ENCODE results near the gene SLC1A2.

The SLC1A2 gene

GRCh38 chr11:35413598-35413997 is 5.8 kb downstream of the SLC1A2 start:
- no peak for DNase-seq (ENCODE audit: low spot score)

- peak; percentile 15 for DNase-seq (ENCODE audit: low spot score)
Observed at GRCh38 chr11:35412285-35412684, 7.1 kb downstream of the SLC1A2 start.

- DNase-seq (ENCODE audit: low spot score), result no peak
Observed at GRCh38 chr11:35407041-35407440, 12.3 kb downstream of the SLC1A2 start.

GRCh38 chr11:35404388-35404775 is 15.0 kb downstream of the SLC1A2 start:
- DNase-seq (ENCODE audit: low spot score), result peak; percentile 26

- DNase-seq (ENCODE audit: low spot score), result no peak
Observed at GRCh38 chr11:35403765-35404387, 15.5 kb downstream of the SLC1A2 start.

- no peak for DNase-seq (ENCODE audit: low spot score)
Observed at GRCh38 chr11:35402751-35403660, 16.4 kb downstream of the SLC1A2 start.

GRCh38 chr11:35398881-35399280 is 20.5 kb downstream of the SLC1A2 start:
- DNase-seq (ENCODE audit: low spot score), result no peak

GRCh38 chr11:35394941-35395340 is 24.4 kb downstream of the SLC1A2 start:
- no peak for DNase-seq (ENCODE audit: low spot score)

GRCh38 chr11:35393098-35393497 is 26.3 kb downstream of the SLC1A2 start:
- DNase-seq (ENCODE audit: low spot score), result no peak

- DNase-seq (ENCODE audit: low spot score), result peak; percentile 51
Observed at GRCh38 chr11:35391922-35392688, 27.3 kb downstream of the SLC1A2 start.

DNA sequence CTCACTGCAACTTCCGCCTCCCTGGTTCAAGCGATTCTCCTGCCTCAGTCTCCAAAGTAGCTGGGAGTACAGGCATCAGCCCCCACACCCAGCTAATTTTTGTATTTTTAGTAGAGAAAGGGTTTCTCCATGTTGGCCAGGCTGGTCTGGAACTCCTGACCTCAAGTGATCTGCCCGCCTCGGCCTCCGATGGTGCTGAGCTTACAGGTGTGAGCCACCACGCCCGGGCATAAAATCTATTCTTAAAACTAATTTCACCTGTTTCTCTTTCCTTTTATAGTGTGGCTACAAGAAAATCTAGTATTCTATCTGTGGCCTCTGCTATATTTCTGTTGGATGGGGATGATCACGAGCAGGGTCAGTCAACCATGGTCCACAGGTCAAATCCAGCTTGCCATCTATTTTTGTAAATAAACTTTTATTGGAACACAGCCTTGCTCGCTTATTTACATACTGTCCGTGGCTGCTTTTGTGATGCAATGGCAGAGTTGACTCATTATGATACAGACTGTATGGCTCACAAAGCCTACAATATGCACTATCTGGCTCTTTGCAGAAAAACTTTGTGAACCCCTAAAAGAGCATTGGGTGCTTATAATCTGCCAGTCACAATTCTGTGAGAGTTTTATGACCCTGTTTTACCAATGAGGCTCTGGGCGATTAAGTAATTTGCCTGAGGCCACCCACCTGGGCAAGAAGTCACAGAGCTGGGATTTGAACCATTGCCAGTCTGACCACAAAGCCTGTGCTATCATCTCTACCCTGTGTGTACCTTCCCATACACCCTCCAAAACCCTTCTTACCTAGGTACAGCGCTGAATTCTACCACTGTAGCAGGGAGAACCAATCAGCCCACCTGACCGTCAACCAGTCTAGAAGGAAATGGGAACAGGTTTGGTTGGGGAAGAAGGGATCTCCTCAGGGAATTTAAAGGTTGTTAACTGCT is 28.3 kb downstream of the SLC1A2 start:
- DNase-seq (ENCODE audit: low spot score), result no peak

- no peak for DNase-seq (ENCODE audit: low spot score)
Observed at GRCh38 chr11:35389897-35390465, 29.4 kb downstream of the SLC1A2 start.

DNA sequence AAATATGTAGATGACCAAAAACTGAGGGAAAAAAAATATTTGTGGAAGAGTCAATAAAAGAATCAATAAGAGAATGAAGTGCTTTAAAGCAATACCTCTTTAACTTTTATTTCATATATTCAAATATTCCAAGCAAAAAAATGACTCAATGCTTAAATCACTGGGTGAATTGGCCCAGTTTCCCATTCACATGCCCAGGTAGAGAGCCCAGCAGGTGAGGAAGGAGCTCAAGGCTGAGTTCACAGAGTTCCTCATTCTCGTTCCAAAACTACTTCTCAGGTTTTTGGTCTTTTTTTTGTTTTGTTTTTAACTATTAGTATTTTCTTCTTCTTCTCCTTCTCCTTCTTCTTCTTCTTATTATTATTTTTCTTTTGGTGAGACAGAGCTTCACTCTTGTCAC is 30.2 kb downstream of the SLC1A2 start:
- DNase-seq (ENCODE audit: low spot score), result no peak

DNA sequence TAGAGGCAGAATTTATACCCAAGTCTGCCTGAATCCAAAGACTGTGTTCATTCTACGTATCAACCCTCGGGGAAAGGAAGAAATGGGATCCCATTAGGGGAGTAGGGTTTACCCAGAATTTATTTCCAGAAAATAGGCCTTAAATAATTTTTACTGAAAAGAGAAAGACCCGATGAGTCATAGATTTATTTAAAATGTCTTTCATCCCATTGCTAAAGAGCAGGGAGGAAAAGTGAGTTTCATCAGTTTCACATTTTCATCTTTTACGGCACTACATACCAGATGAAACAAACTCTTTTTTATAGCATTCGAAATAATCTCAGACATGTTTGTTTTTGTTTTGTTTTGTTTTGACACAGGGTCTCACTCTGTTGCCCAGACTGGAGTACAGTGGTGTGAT is 31.3 kb downstream of the SLC1A2 start:
- DNase-seq (ENCODE audit: low spot score), result no peak

- no peak for DNase-seq (ENCODE audit: low spot score)
Observed at GRCh38 chr11:35387111-35387982, 32.0 kb downstream of the SLC1A2 start.

GRCh38 chr11:35383953-35384352 is 35.4 kb downstream of the SLC1A2 start:
- no peak for DNase-seq (ENCODE audit: low spot score)

DNA sequence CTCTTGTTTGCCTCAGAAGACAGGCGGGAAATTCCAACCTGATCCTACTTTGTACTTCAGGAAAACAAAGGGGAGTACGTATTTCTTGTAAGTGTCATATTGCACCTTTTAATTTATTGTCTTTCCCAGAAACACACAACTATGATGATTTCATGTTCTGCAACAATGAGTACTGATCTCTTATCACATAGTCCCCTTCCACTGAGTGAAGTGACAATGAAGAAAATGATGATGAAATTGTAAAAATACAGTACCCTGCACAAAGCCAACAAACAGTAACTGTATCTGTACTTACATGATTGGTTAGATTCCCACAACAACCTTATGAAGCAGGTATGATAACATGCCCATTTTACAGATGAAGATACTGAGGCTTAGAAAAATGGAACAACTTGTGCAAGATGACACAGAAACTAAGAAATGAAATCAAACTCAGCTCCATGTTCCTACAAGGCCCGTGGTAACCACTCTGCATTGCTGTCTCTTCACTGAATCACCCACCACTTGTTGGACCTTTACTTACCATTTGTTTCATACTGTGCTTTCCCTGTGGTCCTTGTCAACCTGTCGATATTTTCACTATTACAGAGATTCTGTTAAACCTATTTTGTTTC is 37.5 kb downstream of the SLC1A2 start:
- no peak for DNase-seq (ENCODE audit: low spot score)

GRCh38 chr11:35380603-35381002 is 38.8 kb downstream of the SLC1A2 start:
- no peak for DNase-seq (ENCODE audit: low spot score)

DNA sequence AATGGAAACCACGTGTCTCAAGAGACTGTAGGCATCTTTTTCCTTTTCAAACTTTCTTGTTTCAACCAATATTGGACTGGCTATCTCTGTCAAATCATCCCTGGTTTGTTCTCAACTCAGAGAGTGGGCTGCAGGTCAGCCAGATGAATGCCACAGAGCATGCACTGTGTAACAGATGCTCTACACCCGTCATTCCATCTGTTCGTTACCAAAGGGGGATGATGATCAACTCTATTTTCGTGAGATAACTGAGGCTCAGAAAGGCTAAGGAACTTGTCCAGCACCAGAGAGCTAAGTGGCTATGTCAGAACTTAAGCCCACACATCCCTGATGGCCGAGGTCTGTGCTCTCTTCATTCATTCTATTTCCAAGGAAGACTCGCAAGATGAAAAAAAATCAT is 42.1 kb downstream of the SLC1A2 start:
- no peak for DNase-seq (ENCODE audit: low spot score)

- DNase-seq (ENCODE audit: low spot score), result peak; percentile 54
Observed at GRCh38 chr11:35376613-35377012, 42.7 kb downstream of the SLC1A2 start.
